HG03571 (cell line): ENCODE data around the gene MPHOSPH9.

ENCODE experiments used
- ATAC-seq: cut with Tn5 transposase; IDR thresholded peaks from one replicate; pipeline ENCODE4 v1.9.1; 2021; ENCODE audit not compliant: unreplicated experiment

The MPHOSPH9 gene

GRCh38 chr12:123150744-123151456 lies 82.0 kb downstream of the MPHOSPH9 start, which contains the start of gene PITPNM2:
PITPNM2 (minus strand) TSS chr12:123151090; CDS start chr12:123034590, 116,500 bp downstream.
- ATAC-seq: peak; percentile 68

- no peak for ATAC-seq
Observed at GRCh38 chr12:123150275-123150743, 82.6 kb downstream of the MPHOSPH9 start.

GRCh38 chr12:123149501-123150274 lies 83.3 kb downstream of the MPHOSPH9 start:
- ATAC-seq: no peak

GRCh38 chr12:123149088-123149487 lies 83.9 kb downstream of the MPHOSPH9 start:
- no peak for ATAC-seq

- ATAC-seq: no peak
Observed at GRCh38 chr12:123148655-123149054, 84.3 kb downstream of the MPHOSPH9 start.

- ATAC-seq: no peak
Observed at GRCh38 chr12:123148223-123148622, 84.7 kb downstream of the MPHOSPH9 start.

GRCh38 chr12:123145211-123145610 lies 87.7 kb downstream of the MPHOSPH9 start:
- ATAC-seq: no peak

- ATAC-seq: no peak
Observed at GRCh38 chr12:123143736-123144461, 89.0 kb downstream of the MPHOSPH9 start.

- ATAC-seq: no peak
Observed at GRCh38 chr12:123142921-123143735, 89.8 kb downstream of the MPHOSPH9 start.

GRCh38 chr12:123142518-123142840 lies 90.5 kb downstream of the MPHOSPH9 start:
- no peak for ATAC-seq

GRCh38 chr12:123141615-123142517 lies 91.1 kb downstream of the MPHOSPH9 start:
- no peak for ATAC-seq

- ATAC-seq: no peak
Observed at GRCh38 chr12:123140676-123141614, 92.0 kb downstream of the MPHOSPH9 start.

- ATAC-seq: no peak
Observed at GRCh38 chr12:123139926-123140675, 92.8 kb downstream of the MPHOSPH9 start.

GRCh38 chr12:123135688-123136087 lies 97.3 kb downstream of the MPHOSPH9 start:
- no peak for ATAC-seq

- no peak for ATAC-seq
Observed at GRCh38 chr12:123134826-123135225, 98.1 kb downstream of the MPHOSPH9 start.

GRCh38 chr12:123134271-123134671 lies 98.7 kb downstream of the MPHOSPH9 start:
- ATAC-seq: no peak

- ATAC-seq: no peak
Observed at GRCh38 chr12:123133701-123134100, 99.2 kb downstream of the MPHOSPH9 start.
